GM06990 (cell line): ENCODE data around the gene TOGARAM2.

ENCODE experiments used
- DNase-seq: peaks from one replicate; pipeline ENCODE4 v3.0.0-alpha.2; 2011; ENCODE audit not compliant: insufficient read length; ENCODE audit errors: extremely low read depth
- H3K27me3 ChIP-seq: replicated peaks from 2 replicates; pipeline ENCODE4 v1.6.0; 2011; ENCODE audit warnings: low read length; ENCODE audit not compliant: control insufficient read depth, insufficient read depth
- H3K36me3 ChIP-seq: 2 replicates; pipeline ENCODE4 v1.5.1; 2011; ENCODE audit warnings: low read length; ENCODE audit not compliant: control insufficient read depth, insufficient read depth
- H3K4me3 ChIP-seq: replicated peaks from 2 replicates; pipeline ENCODE4 v1.5.1; 2011; ENCODE audit warnings: low read depth, mild to moderate bottlenecking, control low read depth, low read length
- TF ChIP-seq, protein P1 (sequence below): IDR thresholded peaks from 2 replicates; pipeline ENCODE4 v1.5.1; 2011; ENCODE audit warnings: low read length, control low read depth, mild to moderate bottlenecking, inconsistent platforms; ENCODE audit not compliant: insufficient read depth, poor library complexity, severe bottlenecking

TOGARAM2 gene

DNA sequence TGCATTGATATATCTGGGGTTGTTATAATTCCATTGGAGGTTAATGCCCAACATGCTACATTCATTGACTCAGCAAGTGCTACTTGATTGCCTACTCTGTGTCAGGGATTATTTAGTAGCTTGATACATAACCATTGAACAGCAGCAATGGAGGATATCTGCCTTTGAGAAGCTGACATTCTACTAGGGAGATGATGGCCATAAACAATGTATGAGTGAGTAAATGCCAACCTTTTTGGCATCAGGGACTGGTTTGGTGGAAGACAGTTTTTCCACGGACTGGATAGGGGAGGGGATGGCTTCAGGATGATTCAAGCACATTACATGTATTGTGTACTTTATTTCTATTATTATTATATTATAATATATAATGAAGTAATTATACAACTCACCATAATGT, 31.9 kb upstream of the TOGARAM2 start:
- no peaks in the 10 kb centered on the region for H3K27me3 ChIP-seq
- TF ChIP-seq, protein P1, sequence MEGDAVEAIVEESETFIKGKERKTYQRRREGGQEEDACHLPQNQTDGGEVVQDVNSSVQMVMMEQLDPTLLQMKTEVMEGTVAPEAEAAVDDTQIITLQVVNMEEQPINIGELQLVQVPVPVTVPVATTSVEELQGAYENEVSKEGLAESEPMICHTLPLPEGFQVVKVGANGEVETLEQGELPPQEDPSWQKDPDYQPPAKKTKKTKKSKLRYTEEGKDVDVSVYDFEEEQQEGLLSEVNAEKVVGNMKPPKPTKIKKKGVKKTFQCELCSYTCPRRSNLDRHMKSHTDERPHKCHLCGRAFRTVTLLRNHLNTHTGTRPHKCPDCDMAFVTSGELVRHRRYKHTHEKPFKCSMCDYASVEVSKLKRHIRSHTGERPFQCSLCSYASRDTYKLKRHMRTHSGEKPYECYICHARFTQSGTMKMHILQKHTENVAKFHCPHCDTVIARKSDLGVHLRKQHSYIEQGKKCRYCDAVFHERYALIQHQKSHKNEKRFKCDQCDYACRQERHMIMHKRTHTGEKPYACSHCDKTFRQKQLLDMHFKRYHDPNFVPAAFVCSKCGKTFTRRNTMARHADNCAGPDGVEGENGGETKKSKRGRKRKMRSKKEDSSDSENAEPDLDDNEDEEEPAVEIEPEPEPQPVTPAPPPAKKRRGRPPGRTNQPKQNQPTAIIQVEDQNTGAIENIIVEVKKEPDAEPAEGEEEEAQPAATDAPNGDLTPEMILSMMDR: no peak
- no peak overlapping the region for H3K4me3 ChIP-seq
- H3K36me3 ChIP-seq: peaks cover 10% of the 10 kb centered on the region
- no peak for DNase-seq

DNA sequence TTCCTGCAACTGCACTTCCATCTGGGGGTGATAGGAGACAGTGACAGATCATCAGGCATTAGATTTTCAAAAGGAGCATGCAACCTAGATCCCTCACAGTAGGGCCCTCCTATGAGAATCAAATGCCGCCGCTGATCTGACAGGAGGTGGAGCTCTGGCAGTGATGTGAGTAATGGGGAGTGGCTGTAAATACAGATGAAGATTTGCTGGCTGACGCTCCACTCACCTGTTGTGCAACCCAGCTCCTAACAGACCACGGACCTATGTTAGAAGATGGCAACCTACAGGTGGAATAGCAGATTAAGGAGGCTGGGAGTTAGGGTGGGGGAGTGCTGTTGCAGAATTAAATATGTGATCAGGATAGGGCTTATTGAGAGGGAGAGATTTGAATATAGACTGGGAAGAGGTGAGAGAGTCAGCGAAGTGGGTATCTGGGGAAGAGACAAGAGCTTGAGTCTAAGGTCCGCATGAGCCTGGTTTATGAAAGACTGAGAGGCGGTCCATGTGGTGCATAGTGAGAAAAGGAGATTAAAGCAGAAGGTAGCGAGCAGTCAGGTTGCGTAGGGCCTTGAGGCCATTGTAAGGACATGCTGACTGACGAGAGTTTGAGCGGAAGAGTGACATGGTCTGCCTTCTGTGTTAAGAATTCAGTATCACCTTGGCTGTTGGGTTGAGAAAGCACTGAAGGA, 31.3 kb upstream of the TOGARAM2 start:
- Histone ChIP-seq H3K36me3 (peaks cover 10% of the 10 kb centered on the region), H3K4me3 (no peak overlapping the region), H3K27me3 (no peaks in the 10 kb centered on the region)
- no peak for DNase-seq
- TF ChIP-seq, protein P1: no peak

DNA sequence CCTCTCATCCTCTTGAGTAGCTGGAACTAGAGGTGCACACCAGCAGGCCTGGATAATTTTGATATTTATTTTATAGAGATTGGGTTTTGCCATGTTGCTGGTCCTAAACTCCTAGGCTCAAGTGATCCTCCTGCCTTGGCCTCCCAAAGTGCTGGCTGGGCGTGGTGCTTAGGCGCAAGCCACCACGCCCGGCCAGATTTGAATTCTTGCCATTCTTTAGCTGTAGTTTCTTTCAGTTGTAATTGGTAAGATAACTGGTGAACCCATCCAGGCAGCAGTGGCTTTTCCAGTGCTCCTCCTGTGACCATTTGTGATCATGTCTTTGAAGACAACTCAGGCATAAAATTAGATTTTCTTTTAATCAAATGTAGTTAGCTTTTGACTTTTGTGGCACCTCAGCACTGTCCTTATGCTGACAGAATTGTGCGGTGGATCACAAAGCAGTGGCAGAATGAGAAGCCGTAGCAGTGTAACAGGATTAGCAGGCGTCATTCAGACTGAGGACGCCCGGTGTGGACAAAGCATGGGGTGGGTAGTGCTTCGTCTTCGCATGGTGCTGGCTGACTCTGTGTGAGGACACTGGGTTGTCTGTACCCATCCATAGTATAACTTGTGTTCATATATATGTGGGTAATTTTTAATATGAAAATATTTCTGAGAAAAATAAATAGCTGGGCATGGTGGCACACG, 30.0 kb upstream of the TOGARAM2 start:
- TF ChIP-seq, protein P1: no peak
- peaks cover 10% of the 10 kb centered on the region for H3K36me3 ChIP-seq
- no peak overlapping the region for H3K4me3 ChIP-seq
- no peak for DNase-seq
- H3K27me3 ChIP-seq: no peaks in the 10 kb centered on the region

GRCh38 chr2:28951910-28952835, 28.9 kb upstream of the TOGARAM2 start:
- Histone ChIP-seq H3K4me3 (no peak overlapping the region), H3K36me3 (peaks cover 6% of the 10 kb centered on the region), H3K27me3 (no peaks in the 10 kb centered on the region)
- DNase-seq: no peak
- TF ChIP-seq, protein P1: no peak

DNA sequence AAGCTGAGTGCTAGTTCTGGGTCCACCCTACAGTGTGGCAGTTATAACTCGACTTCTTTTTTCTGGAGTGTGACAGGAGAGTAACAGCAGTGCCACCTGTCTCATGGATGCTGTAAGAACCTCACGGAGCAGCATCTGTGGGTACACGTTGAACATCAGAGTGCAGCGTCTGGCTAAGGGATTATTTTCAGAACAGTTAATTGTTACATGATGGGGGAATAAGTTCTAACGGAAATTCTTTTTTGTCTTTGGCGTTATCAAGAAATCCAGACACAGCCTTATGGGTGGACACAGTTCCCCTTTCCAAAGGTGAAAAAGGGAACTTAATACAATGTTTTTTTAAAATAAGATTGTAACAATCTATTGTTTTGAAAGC, 28.3 kb upstream of the TOGARAM2 start:
- no peaks in the 10 kb centered on the region for H3K27me3 ChIP-seq
- H3K4me3 ChIP-seq: no peak overlapping the region
- DNase-seq: no peak
- peaks cover 5% of the 10 kb centered on the region for H3K36me3 ChIP-seq
- TF ChIP-seq, protein P1: no peak
